Measurements from ENCODE around the gene SSR2. TPM values are rescaled to one million over a fixed set of nuclear protein-coding genes. Genes with fewer than 3 reads are reported as not detected.

Gene SSR2
- total RNA-seq, 1 donor from 2014 or later: 348 TPM

- no peak for DNase-seq (ENCODE audit: low read depth)
Observed at GRCh38 chr1:156019946-156020292, 832 bp downstream of the SSR2 start.

GRCh38 chr1:156014829-156015228, 5.9 kb downstream of the SSR2 start:
- no peak for DNase-seq (ENCODE audit: low read depth)
- H3K36me3 ChIP-seq (ENCODE audit: control insufficient read depth, insufficient read depth, low read length): peaks cover 4% of the 10 kb centered on the region
- no peak for TF ChIP-seq CTCF (IDR thresholded peaks at IDR 0.05; ENCODE audit: insufficient read depth, low read length, poor library complexity, severe bottlenecking)
- no peak overlapping the region for H3K4me3 ChIP-seq (ENCODE audit: low read depth, low read length)
- H3K27me3 ChIP-seq (ENCODE audit: control insufficient read depth, insufficient read depth, low read length): no peaks in the 10 kb centered on the region

More at GRCh38 chr1:156019946-156020292, 832 bp downstream of the SSR2 start:
- TF ChIP-seq CTCF (IDR thresholded peaks at IDR 0.05; ENCODE audit: insufficient read depth, low read length, poor library complexity, severe bottlenecking): no peak
- Histone ChIP-seq H3K27me3 (ENCODE audit: control insufficient read depth, insufficient read depth, low read length) (no peaks in the 10 kb centered on the region), H3K4me3 (ENCODE audit: low read depth, low read length) (peak overlapping the region; percentile 87), H3K36me3 (ENCODE audit: control insufficient read depth, insufficient read depth, low read length) (peaks cover 2% of the 10 kb centered on the region)

DNA sequence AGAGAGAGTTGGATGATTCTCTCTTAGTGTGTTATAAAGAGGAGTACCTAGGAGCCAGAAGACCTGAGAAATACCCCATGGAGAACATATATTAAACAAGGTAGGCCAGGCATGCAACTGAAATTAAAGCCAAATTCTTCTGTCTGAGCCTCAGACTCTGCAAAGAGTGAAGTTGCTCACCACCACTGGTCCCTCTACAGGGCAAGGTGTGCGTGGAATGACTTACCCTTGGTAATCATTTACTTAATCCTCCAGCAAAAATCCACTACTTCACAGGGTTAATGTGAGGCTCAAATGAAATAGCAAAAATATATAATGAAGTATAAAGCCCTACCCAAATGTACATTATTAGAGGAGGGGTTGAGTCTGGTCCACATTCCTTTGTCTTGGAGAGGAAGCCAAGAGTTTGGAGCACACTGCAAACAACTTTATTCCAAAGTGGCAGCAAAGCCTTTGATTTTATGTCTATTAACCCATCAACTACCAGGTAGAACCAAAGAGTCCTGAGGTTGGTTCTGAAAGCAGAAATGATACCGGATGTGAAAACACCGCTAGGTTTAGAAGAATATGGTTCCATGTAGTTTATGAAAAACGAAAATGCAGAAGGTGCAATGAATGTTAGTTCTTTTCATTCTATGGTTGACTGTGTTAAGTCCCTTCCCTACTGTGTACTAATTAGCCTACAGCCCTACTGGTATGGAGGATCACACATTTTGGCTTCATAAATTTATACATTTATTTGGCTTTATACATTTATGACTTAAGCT, 8.5 kb downstream of the SSR2 start:
- DNase-seq (ENCODE audit: low read depth): no peak
- Histone ChIP-seq H3K36me3 (ENCODE audit: control insufficient read depth, insufficient read depth, low read length) (peaks cover 6% of the 10 kb centered on the region), H3K4me3 (ENCODE audit: low read depth, low read length) (no peak overlapping the region), H3K27me3 (ENCODE audit: control insufficient read depth, insufficient read depth, low read length) (no peaks in the 10 kb centered on the region)
- TF ChIP-seq CTCF (IDR thresholded peaks at IDR 0.05; ENCODE audit: insufficient read depth, low read length, poor library complexity, severe bottlenecking): no peak

DNA sequence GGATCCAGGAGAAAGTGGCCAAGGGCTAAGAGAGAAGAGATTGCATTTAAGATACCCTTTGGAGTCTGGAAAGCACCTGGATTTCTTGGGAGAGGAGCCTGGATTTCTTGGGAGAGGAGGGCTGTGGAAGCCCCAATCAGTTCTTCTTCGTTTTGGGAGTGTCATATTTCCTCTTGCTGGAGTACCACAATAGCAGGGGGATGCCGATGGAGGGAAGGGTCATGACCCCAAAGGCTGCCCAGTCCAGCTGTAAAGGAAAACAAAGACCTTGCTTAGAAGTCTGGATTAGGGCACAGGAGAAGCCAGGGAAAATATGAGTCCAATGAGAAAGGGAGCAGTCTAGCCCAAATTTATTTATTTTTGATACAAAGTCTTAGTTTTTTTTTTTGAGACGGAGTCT, 11.3 kb downstream of the SSR2 start:
- no peak for DNase-seq (ENCODE audit: low read depth)
- H3K27me3 ChIP-seq (ENCODE audit: control insufficient read depth, insufficient read depth, low read length): no peaks in the 10 kb centered on the region
- no peak for TF ChIP-seq CTCF (IDR thresholded peaks at IDR 0.05; ENCODE audit: insufficient read depth, low read length, poor library complexity, severe bottlenecking)
- peaks cover 4% of the 10 kb centered on the region for H3K36me3 ChIP-seq (ENCODE audit: control insufficient read depth, insufficient read depth, low read length)
- H3K4me3 ChIP-seq (ENCODE audit: low read depth, low read length): no peak overlapping the region

- no peaks in the 10 kb centered on the region for H3K27me3 ChIP-seq (ENCODE audit: control insufficient read depth, insufficient read depth, low read length)
- TF ChIP-seq CTCF (IDR thresholded peaks at IDR 0.05; ENCODE audit: insufficient read depth, low read length, poor library complexity, severe bottlenecking): no peak
- no peak overlapping the region for H3K4me3 ChIP-seq (ENCODE audit: low read depth, low read length)
- peaks cover 4% of the 10 kb centered on the region for H3K36me3 ChIP-seq (ENCODE audit: control insufficient read depth, insufficient read depth, low read length)
- DNase-seq (ENCODE audit: low read depth): no peak
Observed at GRCh38 chr1:156006666-156007376, 13.9 kb downstream of the SSR2 start.
